Breast epithelium (tissue), 4 donors: ENCODE data around the gene CNGA4. TPM values are rescaled to one million over a fixed set of nuclear protein-coding genes. Genes with fewer than 3 reads are reported as not detected.

Source experiments
- DNase-seq, 2 donors: peaks; one replicate each; pipeline ENCODE4 v3.0.0-alpha.2; 2019; ENCODE audit warnings: low spot score in 2 of 2
- H3K27ac ChIP-seq, 2 donors: fragments of 200-600 bp; sonication (generic) in 1 of 2; one replicate each; pipeline ENCODE4 v1.5.1; 2016 to 2019; ENCODE audit warnings: mild to moderate bottlenecking in 1 of 2
- H3K27me3 ChIP-seq, 2 donors: fragments of 200-600 bp; sonication (generic) in 1 of 2; one replicate each; pipeline versions ENCODE4 v1.5.1 to v1.6.0; 2017 to 2019; ENCODE audit warnings: control low read depth in 1 of 2, mild to moderate bottlenecking in 1 of 2
- H3K36me3 ChIP-seq: fragments of 200-600 bp; one replicate; pipeline ENCODE4 v1.5.1; 2019
- H3K4me1 ChIP-seq, 2 donors: fragments of 200-600 bp; sonication (generic); one replicate each; pipeline ENCODE4 v1.5.1; 2016 to 2019; ENCODE audit warnings: control low read depth in 1 of 2
- H3K4me3 ChIP-seq, 3 donors: fragments of 200-600 bp; sonication (generic); 1 replicate in 2 of 3; 2 replicates in 1 of 3; pipeline ENCODE4 v1.5.1; 2016 to 2019; ENCODE audit warnings: mild to moderate bottlenecking in 3 of 3, moderate library complexity in 2 of 3
- H3K9me3 ChIP-seq, 2 donors: fragments of 200-600 bp; sonication (generic) in 1 of 2; one replicate each; pipeline ENCODE4 v1.5.1; 2016 to 2019; ENCODE audit warnings: control low read depth in 1 of 2
- CTCF ChIP-seq, 3 donors: fragments of 450-650 bp; IDR thresholded peaks; one replicate each; pipeline ENCODE4 v1.5.1; 2016 to 2017; ENCODE audit warnings: antibody characterized with exemption in 3 of 3, mild to moderate bottlenecking in 3 of 3, moderate library complexity in 3 of 3
- POLR2A ChIP-seq: fragments of 450-650 bp; IDR thresholded peaks from one replicate; pipeline ENCODE4 v1.6.1; 2016; ENCODE audit warnings: antibody characterized with exemption, mild to moderate bottlenecking, moderate library complexity
- POLR2AphosphoS5 ChIP-seq, 3 donors: sonication (generic); formaldehyde crosslinking; IDR thresholded peaks; one replicate each; pipeline ENCODE4 v1.6.1; 2017; ENCODE audit warnings: antibody characterized with exemption in 3 of 3
- intact Hi-C: fragments of 100-400 bp; cut with DNase I; formaldehyde crosslinking; loops from one replicate; pipeline ENCODE4 v1.15.1; 2023; ENCODE audit warnings: low total_unique reads
- total RNA-seq, 3 donors: library from RNA; depleted of rRNA; stranded (reverse); fragments of >200 nt; gene quantifications; one replicate each; pipeline ENCODE4 v1.1.0, GENCODE V29; 2016

CNGA4 gene
- total RNA-seq, 3 donors from 2014 or later, result 0.29 to 0.48 TPM; not detected in 1

- Histone ChIP-seq H3K36me3 (no peaks in the 10 kb centered on the region), H3K4me1 (no peaks in the 10 kb centered on the region), H3K27ac (no peak overlapping the region), H3K27me3 (peaks cover 0 to 12% of the 10 kb centered on the region in 2 donors), H3K4me3 (no peak overlapping the region), H3K9me3 (no peaks in the 10 kb centered on the region)
- intact Hi-C loops, result loop anchor here (5.0 kb wide), 1 partner anchor 421 kb away; no protein-coding TSS in a partner anchor
- DNase-seq, result no peak
- TF ChIP-seq CTCF (IDR thresholded peaks at IDR 0.05), result no peak
- no peak for TF ChIP-seq POLR2A
Observed at GRCh38 chr11:6253197-6253596, 14.3 kb downstream of the CNGA4 start.

GRCh38 chr11:6258141-6258540, 19.3 kb downstream of the CNGA4 start:
- DNase-seq, result no peak
- H3K4me1 ChIP-seq, result peaks cover 0 to 3% of the 10 kb centered on the region in 2 donors
- intact Hi-C loops, result no loop called here
- H3K36me3 ChIP-seq, result no peaks in the 10 kb centered on the region
- no peaks in the 10 kb centered on the region for H3K9me3 ChIP-seq
- no peak overlapping the region for H3K27ac ChIP-seq
- TF ChIP-seq POLR2A (no peak), CTCF (IDR thresholded peaks at IDR 0.05) (no peak), POLR2AphosphoS5 (IDR thresholded peaks at IDR 0.05) (no peak)
- H3K27me3 ChIP-seq, result peaks cover 0 to 38% of the 10 kb centered on the region in 2 donors
- H3K4me3 ChIP-seq, result no peak overlapping the region

- H3K4me3 ChIP-seq, result peak overlapping the region; percentile 28 to 69 (median 49)
- no peak for DNase-seq
- intact Hi-C loops, result no loop called here
- TF ChIP-seq POLR2AphosphoS5 (IDR thresholded peaks at IDR 0.05) (no peak), CTCF (IDR thresholded peaks at IDR 0.05) (no peak), POLR2A (no peak)
- no peaks in the 10 kb centered on the region for H3K9me3 ChIP-seq
- no peaks in the 10 kb centered on the region for H3K36me3 ChIP-seq
- H3K27ac ChIP-seq, result no peak overlapping the region
- peaks cover 0 to 3% of the 10 kb centered on the region in 2 donors for H3K4me1 ChIP-seq
- peaks cover 0 to 38% of the 10 kb centered on the region in 2 donors for H3K27me3 ChIP-seq
Observed at GRCh38 chr11:6258571-6259081, 19.7 kb downstream of the CNGA4 start.

GRCh38 chr11:6260207-6260726, 21.4 kb downstream of the CNGA4 start:
- Histone ChIP-seq H3K36me3 (no peaks in the 10 kb centered on the region), H3K4me3 (peak overlapping the region in 2 of 3 donors; percentile 49 to 69), H3K27ac (no peak overlapping the region), H3K4me1 (peaks cover 0 to 3% of the 10 kb centered on the region in 2 donors), H3K9me3 (no peaks in the 10 kb centered on the region), H3K27me3 (peaks cover 0 to 38% of the 10 kb centered on the region in 2 donors)
- intact Hi-C loops, result no loop called here
- DNase-seq, result no peak
- TF ChIP-seq CTCF (IDR thresholded peaks at IDR 0.05) (no peak), POLR2A (no peak), POLR2AphosphoS5 (IDR thresholded peaks at IDR 0.05) (no peak)

GRCh38 chr11:6263662-6264061, 24.8 kb downstream of the CNGA4 start:
- Histone ChIP-seq H3K4me1 (peaks cover 0 to 3% of the 10 kb centered on the region in 2 donors), H3K36me3 (no peaks in the 10 kb centered on the region), H3K4me3 (no peak overlapping the region), H3K27ac (no peak overlapping the region), H3K9me3 (no peaks in the 10 kb centered on the region), H3K27me3 (peaks cover 0 to 23% of the 10 kb centered on the region in 2 donors)
- no peak for TF ChIP-seq POLR2AphosphoS5 (IDR thresholded peaks at IDR 0.05)
- TF ChIP-seq POLR2A, result no peak
- no peak for TF ChIP-seq CTCF (IDR thresholded peaks at IDR 0.05)
- no peak for DNase-seq
- intact Hi-C loops, result no loop called here
